Activated CD4-positive, alpha-beta memory T cell treated with anti-CD3 and anti-CD28 coated beads for 36 hours (primary cell): ENCODE measurements around the gene HOXA5. TPM values are rescaled to one million over a fixed set of nuclear protein-coding genes. Genes with fewer than 3 reads are reported as not detected.

Source experiments
- CTCF ChIA-PET: fragments of 350-600 bp; sonication (Branson Sonifier 250); formaldehyde crosslinking; loops from one replicate; lab custom pipeline; 2021; ENCODE audit warnings: antibody characterized with exemption, inconsistent platforms; lab: Charles Lee
- POLR2A ChIA-PET: fragments of 350-600 bp; sonication (Branson Sonifier 250); formaldehyde crosslinking; loops from one replicate; lab custom pipeline; 2021; ENCODE audit warnings: antibody characterized with exemption; lab: Charles Lee
- DNase-seq: peaks from one replicate; pipeline ENCODE4 v3.0.0-alpha.2; 2020
- H3K27ac Mint-ChIP-seq: one replicate; pipeline ENCODE4 v1.8.0; 2021; ENCODE audit warnings: mixed read lengths
- H3K27me3 Mint-ChIP-seq: one replicate; pipeline ENCODE4 v1.8.0; 2021; ENCODE audit warnings: mixed read lengths
- H3K36me3 Mint-ChIP-seq: one replicate; pipeline ENCODE4 v1.8.0; 2021; ENCODE audit warnings: mixed read lengths
- H3K4me1 Mint-ChIP-seq: one replicate; pipeline ENCODE4 v1.8.0; 2021; ENCODE audit warnings: low read depth, mixed read lengths
- H3K4me3 Mint-ChIP-seq: one replicate; pipeline ENCODE4 v1.8.0; 2021; ENCODE audit warnings: mild to moderate bottlenecking, mixed read lengths
- H3K9me3 Mint-ChIP-seq: one replicate; pipeline ENCODE4 v1.8.0; 2021; ENCODE audit warnings: mixed read lengths
- intact Hi-C: fragments of 100-400 bp; cut with micrococcal nuclease; formaldehyde crosslinking; loops from one replicate; pipeline ENCODE4 v1.15.1; 2023
- total RNA-seq, 2 experiments: library from RNA; stranded (reverse); gene quantifications; one replicate each; pipeline ENCODE4 v1.2.3, GENCODE V29; 2021

HOXA5 gene
- total RNA-seq, 2 experiments from 2014 or later: not detected

GRCh38 chr7:27154901-27155815 is 11.7 kb upstream of the HOXA5 start:
- POLR2A ChIA-PET: no interaction called here
- intact Hi-C loops: loop anchor here (2.0 to 10.0 kb wide), 3 partner anchors 18 to 860 kb away; partner anchors contain the start of genes HOXA11 and SNX10
- H3K27me3 Mint-ChIP-seq: peaks cover 90% of the 10 kb centered on the region
- peaks cover 4% of the 10 kb centered on the region for H3K36me3 Mint-ChIP-seq
- peak overlapping the region; percentile 43 for H3K4me3 Mint-ChIP-seq
- H3K4me1 Mint-ChIP-seq: peaks cover 53% of the 10 kb centered on the region
- CTCF ChIA-PET: interaction anchor here (2.0 kb wide), 1 partner anchor 473 kb away, joined by 5 read pairs; no protein-coding TSS in a partner anchor
- DNase-seq: peak; percentile 59
- no peaks in the 10 kb centered on the region for H3K9me3 Mint-ChIP-seq
- H3K27ac Mint-ChIP-seq: peak overlapping the region; percentile 33

DNA sequence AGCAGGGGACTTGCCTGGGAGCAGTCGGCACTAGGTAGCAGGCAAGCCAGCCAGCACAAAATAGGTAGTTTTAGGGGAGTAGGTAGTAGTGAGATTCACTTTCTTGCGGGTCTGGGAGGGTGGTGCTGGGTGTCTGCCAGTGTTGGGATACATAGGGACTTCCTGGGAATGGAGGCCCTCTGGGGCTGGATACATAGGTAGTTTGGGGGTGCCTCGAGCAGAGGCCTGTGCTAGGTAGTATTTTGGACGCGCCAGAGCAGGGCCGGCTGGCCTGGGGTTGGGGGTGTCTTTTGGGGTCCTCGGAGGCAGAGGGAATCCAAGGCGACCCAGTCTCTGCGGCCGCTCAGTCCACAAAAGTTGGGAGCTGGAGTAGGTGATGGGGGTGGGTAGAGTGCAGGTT is 10.9 kb upstream of the HOXA5 start:
- Mint-ChIP-seq H3K4me1 (peaks cover 53% of the 10 kb centered on the region), H3K4me3 (peak overlapping the region; percentile 6), H3K27ac (no peak overlapping the region), H3K9me3 (no peaks in the 10 kb centered on the region), H3K27me3 (peaks cover 89% of the 10 kb centered on the region), H3K36me3 (peaks cover 4% of the 10 kb centered on the region)
- POLR2A ChIA-PET: no interaction called here
- intact Hi-C loops: loop anchor here (2.0 to 10.0 kb wide), 3 partner anchors 18 to 860 kb away; partner anchors contain the start of genes HOXA11 and SNX10
- CTCF ChIA-PET: interaction anchor here (2.0 kb wide), 1 partner anchor 472 kb away, joined by 5 read pairs; no protein-coding TSS in a partner anchor
- no peak for DNase-seq

- no peak overlapping the region for H3K27ac Mint-ChIP-seq
- POLR2A ChIA-PET: no interaction called here
- H3K4me1 Mint-ChIP-seq: peaks cover 50% of the 10 kb centered on the region
- H3K9me3 Mint-ChIP-seq: no peaks in the 10 kb centered on the region
- CTCF ChIA-PET: interaction anchor here (0.7 to 2.0 kb wide), 3 partner anchors 26 to 471 kb away, joined by 3 to 5 read pairs (median 4); no protein-coding TSS in a partner anchor
- intact Hi-C loops: loop anchor here (5.0 to 10.0 kb wide), 2 partner anchors 34 to 859 kb away; partner anchors contain the start of genes HOXA11 and SNX10
- peaks cover 4% of the 10 kb centered on the region for H3K36me3 Mint-ChIP-seq
- H3K4me3 Mint-ChIP-seq: no peak overlapping the region
- peaks cover 85% of the 10 kb centered on the region for H3K27me3 Mint-ChIP-seq
- DNase-seq: no peak
These were observed 10.0 kb upstream of the HOXA5 start for GRCh38 chr7:27153526-27153925.

GRCh38 chr7:27152816-27153442 is 9.4 kb upstream of the HOXA5 start:
- CTCF ChIA-PET: interaction anchor here (1.3 to 5.2 kb wide), 2 partner anchors 11 to 43 kb away, joined by 4 to 72 read pairs; partner anchors contain the start of gene HOXA9
- intact Hi-C loops: loop anchor here (5.0 to 10.0 kb wide), 2 partner anchors 34 to 858 kb away; partner anchors contain the start of genes HOXA11 and SNX10
- no peak overlapping the region for H3K4me3 Mint-ChIP-seq
- peaks cover 85% of the 10 kb centered on the region for H3K27me3 Mint-ChIP-seq
- POLR2A ChIA-PET: no interaction called here
- H3K4me1 Mint-ChIP-seq: peaks cover 53% of the 10 kb centered on the region
- H3K9me3 Mint-ChIP-seq: no peaks in the 10 kb centered on the region
- peaks cover 4% of the 10 kb centered on the region for H3K36me3 Mint-ChIP-seq
- no peak for DNase-seq
- H3K27ac Mint-ChIP-seq: no peak overlapping the region

DNA sequence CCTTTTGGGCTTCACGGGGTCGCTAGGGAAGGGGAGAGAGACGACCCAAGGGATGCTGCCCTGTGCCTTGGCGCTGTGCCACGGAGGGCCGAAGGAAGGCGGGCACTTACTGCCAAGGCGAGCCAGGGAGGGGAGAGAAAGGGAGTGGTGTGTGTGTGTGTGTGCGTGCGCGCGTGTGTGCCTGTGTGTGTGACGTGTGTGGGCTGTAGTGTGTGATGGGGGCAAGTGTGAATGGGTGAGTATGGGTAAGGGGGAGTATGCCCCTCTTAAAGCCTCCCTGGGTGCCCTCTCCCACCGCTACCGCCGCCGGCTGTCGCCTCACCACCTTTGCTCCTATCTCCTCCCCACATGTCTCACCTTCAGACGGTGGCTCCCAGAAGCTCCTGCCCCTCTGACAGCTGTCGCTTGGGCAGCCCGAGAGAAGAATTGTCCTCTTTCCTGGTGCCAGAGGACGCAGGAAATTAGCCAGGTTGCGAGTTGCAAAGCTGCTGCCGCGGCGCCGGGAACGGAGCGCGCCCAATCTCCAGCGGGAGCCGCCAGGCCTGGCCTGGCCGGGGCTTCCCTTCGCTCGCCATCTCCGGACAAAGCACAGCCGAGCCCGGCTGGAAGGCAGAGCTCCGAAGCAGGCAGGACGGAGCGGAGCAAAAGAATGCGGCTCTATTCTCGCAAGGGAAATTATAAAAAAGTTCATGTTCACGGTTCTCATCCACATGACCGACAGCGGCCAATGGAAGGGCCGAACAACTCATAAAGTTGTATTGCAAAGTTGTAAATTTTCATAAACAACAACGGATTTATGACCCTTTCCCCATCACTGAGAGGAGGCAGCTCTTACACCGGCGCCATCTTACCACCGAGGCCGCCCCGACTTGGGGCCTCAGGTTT is 8.7 kb upstream of the HOXA5 start, which contains the start of gene HOXA3:
TSS of gene HOXA3 (minus strand) at position 653 of the 885 bp plus-strand sequence. CDS start 41,943 bp downstream, outside the sequence.
- Mint-ChIP-seq H3K4me1 (peaks cover 48% of the 10 kb centered on the region), H3K9me3 (no peaks in the 10 kb centered on the region), H3K27ac (no peak within 1 kb of the TSS), H3K27me3 (peaks cover 83% of the 10 kb centered on the region), H3K36me3 (peaks cover 2% of the 10 kb centered on the region), H3K4me3 (peak within 1 kb of the TSS; percentile 52)
- CTCF ChIA-PET: interaction anchor here (1.3 to 5.2 kb wide), 3 partner anchors 11 to 622 kb away, joined by 3 to 72 read pairs (median 7); partner anchors contain the start of gene HOXA9
- no peak for DNase-seq
- POLR2A ChIA-PET: no interaction called here
- intact Hi-C loops: loop anchor here (2.0 to 10.0 kb wide), 3 partner anchors 13 to 857 kb away; partner anchors contain the start of genes HOXA11, HOXA9 and SNX10

DNA sequence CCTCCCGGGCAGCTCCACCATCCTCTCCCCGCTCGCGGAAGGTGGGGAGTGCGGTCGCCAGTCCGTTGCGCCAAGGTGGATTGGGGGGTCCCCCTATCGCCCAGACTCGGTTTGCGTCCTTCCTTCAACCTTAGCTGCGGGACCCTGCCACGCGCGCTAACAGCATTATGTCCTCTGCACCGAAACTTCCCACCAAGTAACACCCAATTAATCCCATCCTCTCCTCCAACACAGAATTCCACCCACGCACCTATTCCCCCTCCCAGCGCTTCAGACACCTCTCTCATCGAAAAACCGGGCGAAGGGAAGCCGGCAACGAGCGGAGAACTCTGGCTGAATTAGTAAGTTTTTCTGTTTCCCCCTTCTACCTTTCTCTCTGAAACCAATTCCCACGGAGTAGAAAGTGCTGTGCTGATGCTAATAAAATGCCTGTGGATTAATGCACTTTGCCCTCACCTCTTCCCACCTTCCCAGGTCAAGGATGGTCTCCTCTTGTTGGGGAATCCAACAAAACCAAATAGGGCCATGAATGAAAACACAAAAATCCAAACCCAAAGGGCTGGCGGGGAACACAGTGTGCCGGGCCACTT is 8.0 kb upstream of the HOXA5 start:
- Mint-ChIP-seq H3K4me3 (peak overlapping the region; percentile 52), H3K9me3 (no peaks in the 10 kb centered on the region), H3K36me3 (peaks cover 2% of the 10 kb centered on the region), H3K4me1 (peaks cover 43% of the 10 kb centered on the region), H3K27me3 (peaks cover 85% of the 10 kb centered on the region), H3K27ac (no peak overlapping the region)
- DNase-seq: no peak
- intact Hi-C loops: loop anchor here (2.0 to 10.0 kb wide), 3 partner anchors 13 to 857 kb away; partner anchors contain the start of genes HOXA11, HOXA9 and SNX10
- POLR2A ChIA-PET: no interaction called here
- CTCF ChIA-PET: interaction anchor here (0.9 to 5.2 kb wide), 18 partner anchors 8 to 623 kb away, joined by 3 to 72 read pairs (median 6); partner anchors contain the start of genes HOXA1 and HOXA9

GRCh38 chr7:27150568-27151340 is 7.3 kb upstream of the HOXA5 start:
- CTCF ChIA-PET: interaction anchor here (0.6 to 5.2 kb wide), 21 partner anchors 9 to 1894 kb away, joined by 3 to 72 read pairs (median 6); partner anchors contain the start of genes EVX1, HOXA1 and HOXA9
- H3K9me3 Mint-ChIP-seq: no peaks in the 10 kb centered on the region
- H3K27me3 Mint-ChIP-seq: peaks cover 86% of the 10 kb centered on the region
- peaks cover 38% of the 10 kb centered on the region for H3K4me1 Mint-ChIP-seq
- intact Hi-C loops: loop anchor here (2.0 to 10.0 kb wide), 3 partner anchors 14 to 856 kb away; partner anchors contain the start of genes HOXA11, HOXA9 and SNX10
- H3K36me3 Mint-ChIP-seq: peaks cover 2% of the 10 kb centered on the region
- no peak overlapping the region for H3K27ac Mint-ChIP-seq
- H3K4me3 Mint-ChIP-seq: peak overlapping the region; percentile 52
- POLR2A ChIA-PET: interaction anchor here (1.2 to 2.2 kb wide), 2 partner anchors 52 to 57 kb away, joined by 4 read pairs; no protein-coding TSS in a partner anchor
- peak; percentile 76 for DNase-seq

DNA sequence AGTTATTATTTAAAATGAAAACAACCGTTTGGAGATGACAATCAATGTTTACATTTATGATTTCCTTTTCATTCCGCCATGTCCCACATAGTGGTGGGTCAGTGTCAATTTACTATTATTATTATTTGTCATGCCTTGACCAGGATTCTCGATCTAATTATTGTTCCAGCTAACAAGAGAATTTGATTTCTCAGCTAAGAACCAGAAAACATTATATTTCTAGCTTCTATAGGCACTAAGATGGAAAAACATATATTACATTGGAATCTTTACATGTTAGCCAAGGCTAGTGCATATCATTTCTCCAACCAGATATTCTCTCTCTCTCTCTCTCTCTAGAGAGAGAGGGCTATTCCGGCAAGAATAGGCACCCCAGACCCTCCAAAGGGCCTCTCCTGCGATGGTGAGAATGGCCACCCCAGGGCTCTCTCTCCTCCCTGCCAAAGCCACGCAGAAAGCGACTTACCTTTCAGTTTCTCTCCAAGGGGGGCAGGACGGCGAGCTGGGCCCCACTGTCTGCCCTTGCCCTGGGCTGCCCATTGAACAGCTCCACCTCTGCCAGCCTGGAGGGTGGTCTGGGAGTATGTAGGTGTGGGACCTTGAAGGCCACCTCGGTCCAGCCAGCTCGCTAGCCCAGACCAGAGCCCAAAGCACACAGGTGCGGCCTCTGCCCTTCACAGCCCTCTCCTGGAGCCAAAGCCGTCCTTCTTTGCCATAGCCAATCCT is 6.5 kb upstream of the HOXA5 start:
- intact Hi-C loops: loop anchor here (2.0 to 10.0 kb wide), 3 partner anchors 15 to 855 kb away; partner anchors contain the start of genes HOXA11, HOXA9 and SNX10
- CTCF ChIA-PET: interaction anchor here (0.6 to 5.2 kb wide), 21 partner anchors 9 to 1894 kb away, joined by 3 to 72 read pairs (median 6); partner anchors contain the start of genes EVX1, HOXA1 and HOXA9
- no peak overlapping the region for H3K27ac Mint-ChIP-seq
- H3K4me3 Mint-ChIP-seq: no peak overlapping the region
- POLR2A ChIA-PET: interaction anchor here (1.2 to 2.2 kb wide), 2 partner anchors 52 to 56 kb away, joined by 4 read pairs; no protein-coding TSS in a partner anchor
- peaks cover 2% of the 10 kb centered on the region for H3K36me3 Mint-ChIP-seq
- peaks cover 84% of the 10 kb centered on the region for H3K27me3 Mint-ChIP-seq
- DNase-seq: no peak
- H3K9me3 Mint-ChIP-seq: no peaks in the 10 kb centered on the region
- peaks cover 31% of the 10 kb centered on the region for H3K4me1 Mint-ChIP-seq
